MM.1S (cell line): ENCODE results near the gene LMO7.

Source experiments
- EZH2 ChIP-seq: fragments of 300-600 bp; sonication (generic); optimal IDR thresholded peaks from 2 replicates; pipeline ENCODE3; 2017; ENCODE audit warnings: low read depth, mild to moderate bottlenecking, antibody characterized with exemption, low read length, mixed read lengths
- TF ChIP-seq, protein P1 (sequence below): fragments of 300-600 bp; sonication (generic); IDR thresholded peaks from 2 replicates; pipeline ENCODE4 v1.5.1; 2016; ENCODE audit warnings: antibody characterized with exemption, low read length, mixed read lengths

DNA sequence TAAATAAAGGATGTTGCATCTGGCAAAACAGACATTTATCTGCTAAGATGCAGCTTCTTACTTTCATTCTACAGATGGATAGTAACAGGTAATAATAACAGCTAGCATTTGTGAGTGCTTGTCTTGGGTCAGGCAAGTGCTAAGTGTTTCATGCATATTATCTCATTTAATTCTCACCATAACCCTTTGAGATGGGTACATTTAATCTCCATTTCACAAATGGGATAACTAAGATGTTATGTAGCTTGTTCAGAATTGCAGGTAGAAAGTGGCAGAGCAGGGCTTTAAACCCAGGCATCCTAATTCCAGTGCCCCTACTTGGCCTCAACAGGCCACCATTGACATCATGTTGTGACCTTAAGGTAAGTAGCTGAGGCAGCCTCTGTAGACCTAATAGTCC, 69.8 kb downstream of the LMO7 start:
- no peak for TF ChIP-seq EZH2
- TF ChIP-seq, protein P1, sequence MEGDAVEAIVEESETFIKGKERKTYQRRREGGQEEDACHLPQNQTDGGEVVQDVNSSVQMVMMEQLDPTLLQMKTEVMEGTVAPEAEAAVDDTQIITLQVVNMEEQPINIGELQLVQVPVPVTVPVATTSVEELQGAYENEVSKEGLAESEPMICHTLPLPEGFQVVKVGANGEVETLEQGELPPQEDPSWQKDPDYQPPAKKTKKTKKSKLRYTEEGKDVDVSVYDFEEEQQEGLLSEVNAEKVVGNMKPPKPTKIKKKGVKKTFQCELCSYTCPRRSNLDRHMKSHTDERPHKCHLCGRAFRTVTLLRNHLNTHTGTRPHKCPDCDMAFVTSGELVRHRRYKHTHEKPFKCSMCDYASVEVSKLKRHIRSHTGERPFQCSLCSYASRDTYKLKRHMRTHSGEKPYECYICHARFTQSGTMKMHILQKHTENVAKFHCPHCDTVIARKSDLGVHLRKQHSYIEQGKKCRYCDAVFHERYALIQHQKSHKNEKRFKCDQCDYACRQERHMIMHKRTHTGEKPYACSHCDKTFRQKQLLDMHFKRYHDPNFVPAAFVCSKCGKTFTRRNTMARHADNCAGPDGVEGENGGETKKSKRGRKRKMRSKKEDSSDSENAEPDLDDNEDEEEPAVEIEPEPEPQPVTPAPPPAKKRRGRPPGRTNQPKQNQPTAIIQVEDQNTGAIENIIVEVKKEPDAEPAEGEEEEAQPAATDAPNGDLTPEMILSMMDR: no peak
